Panc1 (cell line): Measurements from ENCODE around the gene RPS17. TPM values are rescaled to one million over a fixed set of nuclear protein-coding genes. Genes with fewer than 3 reads are reported as not detected.

Experiments used
- ATAC-seq: fragments of 200-7000 bp; cut with Tn5 transposase; 2 replicates; pipeline ENCODE4 v1.9.1; 2020; ENCODE audit warnings: mild to moderate bottlenecking, moderate library complexity
- BruUV-seq: library from RNA; stranded (reverse); fragments of 400-500 nt; replicated peaks from 2 replicates; lab custom pipeline; 2021; lab: Mats Ljungman, UMichigan
- CTCF ChIA-PET: fragments of 300-600 bp; sonication (Branson Sonifier 250); formaldehyde crosslinking; loops from one replicate; lab custom pipeline; 2022; ENCODE audit warnings: antibody characterized with exemption; lab: Charles Lee
- POLR2A ChIA-PET: fragments of 300-600 bp; sonication (Branson Sonifier 250); formaldehyde crosslinking; loops from one replicate; lab custom pipeline; 2022; ENCODE audit warnings: antibody characterized with exemption; lab: Charles Lee
- DNase-seq: peaks from one replicate; pipeline ENCODE4 v3.0.0-alpha.2; 2010; ENCODE audit warnings: low read depth, low spot score
- H3K27ac ChIP-seq: 2 replicates; pipeline ENCODE4 v1.5.1; 2011; ENCODE audit warnings: mild to moderate bottlenecking, low read length, inconsistent platforms
- H3K27me3 ChIP-seq: fragments of 200-500 bp; sonication (Bioruptor generic); 2 replicates; pipeline ENCODE4 v1.6.0; 2014; ENCODE audit warnings: low read length, inconsistent platforms; ENCODE audit not compliant: control insufficient read depth, insufficient read depth
- H3K36me3 ChIP-seq: fragments of 200-500 bp; sonication (Bioruptor generic); 2 replicates; pipeline ENCODE4 v1.5.1; 2014; ENCODE audit warnings: inconsistent platforms, mild to moderate bottlenecking, low read length, moderate library complexity; ENCODE audit not compliant: control insufficient read depth, insufficient read depth
- H3K4me1 ChIP-seq: 2 replicates; pipeline ENCODE4 v1.5.1; 2011; ENCODE audit warnings: inconsistent platforms, mild to moderate bottlenecking, low read length, moderate library complexity; ENCODE audit not compliant: control insufficient read depth, insufficient read depth
- H3K4me3 ChIP-seq, 2 experiments: 2 replicates each; pipeline ENCODE4 v1.5.1; 2011 to 2012; ENCODE audit warnings: low read depth in 2 of 2, low read length in 2 of 2, mild to moderate bottlenecking in 2 of 2, inconsistent platforms in 1 of 2, moderate library complexity in 1 of 2
- H3K9me3 ChIP-seq: fragments of 200-500 bp; sonication (Bioruptor generic); 2 replicates; pipeline ENCODE4 v1.5.1; 2014; ENCODE audit warnings: low read depth, mild to moderate bottlenecking, inconsistent platforms, low read length, moderate library complexity; ENCODE audit not compliant: control insufficient read depth, insufficient read depth
- POLR2AphosphoS5 ChIP-seq: IDR thresholded peaks from 2 replicates; pipeline ENCODE4 v1.6.1; 2012; ENCODE audit warnings: mild to moderate bottlenecking, low read depth, low read length, moderate library complexity
- REST ChIP-seq, 2 experiments: IDR thresholded peaks; 2 replicates each; pipeline ENCODE4 v1.6.1; 2011 to 2012; ENCODE audit warnings: low read depth in 2 of 2, control low read depth in 1 of 2, low read length in 1 of 2, mild to moderate bottlenecking in 1 of 2, moderate library complexity in 1 of 2; ENCODE audit not compliant: insufficient read depth in 1 of 2
- SIN3A ChIP-seq: IDR thresholded peaks from 2 replicates; pipeline ENCODE4 v1.6.1; 2012; ENCODE audit warnings: low read depth, mild to moderate bottlenecking, low read length, moderate library complexity, borderline replicate concordance; ENCODE audit not compliant: insufficient read depth
- TCF7L2 ChIP-seq: IDR thresholded peaks from 2 replicates; pipeline ENCODE4 v1.6.1; 2011; ENCODE audit warnings: mild to moderate bottlenecking, low read depth, low read length, inconsistent platforms
- in situ Hi-C: cut with HindIII; loops from 2 replicates; pipeline ENCODE4 v1.10.0; 2016; ENCODE audit warnings: low sequenced_read_pairs, low pct_unique_long_range_greater_than_20kb
- intact Hi-C: fragments of 100-400 bp; cut with micrococcal nuclease; formaldehyde crosslinking; loops from one replicate; pipeline ENCODE4 v1.10.0; 2022; ENCODE audit not compliant: unreplicated experiment
- total RNA-seq: library from RNA; stranded (reverse); gene quantifications from one replicate; pipeline ENCODE4 v1.2.1, GENCODE V29; 2021; ENCODE audit not compliant: unreplicated experiment
- TF ChIP-seq, protein P1 (sequence below): fragments of 450-650 bp; IDR thresholded peaks from 2 replicates; pipeline ENCODE4 v1.5.1; 2017; ENCODE audit warnings: mild to moderate bottlenecking

The RPS17 gene
- total RNA-seq, 1 experiment from 2014 or later = 1,598 TPM

DNA sequence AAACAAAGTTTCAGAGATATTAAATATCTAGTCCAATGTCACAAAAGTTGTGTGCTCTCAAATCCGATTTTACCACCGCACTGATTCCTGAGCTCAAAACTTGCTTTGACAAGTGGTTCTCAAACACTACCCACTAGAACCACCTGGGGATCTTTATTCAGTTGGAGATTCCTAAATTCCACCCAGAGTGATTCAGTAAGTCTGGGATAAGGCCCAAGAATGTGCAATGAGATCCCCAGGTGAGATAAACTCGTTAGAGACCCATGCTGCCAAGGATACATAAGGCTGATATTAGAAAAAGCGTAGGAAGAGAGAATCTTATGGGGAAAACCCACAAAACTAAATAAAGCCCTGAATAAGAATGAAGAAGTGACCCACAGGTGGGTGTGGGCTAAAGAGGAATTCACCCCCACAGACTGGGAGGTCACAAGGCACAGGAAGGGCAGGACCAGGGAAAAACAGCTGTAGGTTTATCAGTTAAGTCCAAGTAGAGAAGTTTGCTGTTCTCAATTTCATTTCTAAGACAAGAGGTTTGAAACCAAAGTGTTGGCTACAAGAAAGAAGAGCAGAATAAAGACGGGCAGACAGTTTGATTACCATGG, 11.5 kb upstream of the RPS17 start:
- ChIA-PET CTCF (no interaction called here), POLR2A (no interaction called here)
- Histone ChIP-seq H3K4me3 (no peak overlapping the region), H3K27ac (no peak overlapping the region), H3K27me3 (no peaks in the 10 kb centered on the region), H3K9me3 (no peaks in the 10 kb centered on the region), H3K36me3 (peaks cover 2% of the 10 kb centered on the region; the same call in 1 of the 2 replicates), H3K4me1 (peaks cover 4% of the 10 kb centered on the region; the same call in 1 of the 2 replicates)
- ATAC-seq (no peak), DNase-seq (no peak)
- intact Hi-C loops (no loop called here), in situ Hi-C loops (no loop called here)
- no TSS peak for BruUV-seq
- TF ChIP-seq SIN3A (no peak), REST (IDR thresholded peaks at IDR 0.05; ENCODE audit: insufficient read depth in 1 of 2, low read depth in 2 of 2, low read length in 1 of 2) (no peak), TCF7L2 (no peak), POLR2AphosphoS5 (no peak)
- TF ChIP-seq, protein P1, sequence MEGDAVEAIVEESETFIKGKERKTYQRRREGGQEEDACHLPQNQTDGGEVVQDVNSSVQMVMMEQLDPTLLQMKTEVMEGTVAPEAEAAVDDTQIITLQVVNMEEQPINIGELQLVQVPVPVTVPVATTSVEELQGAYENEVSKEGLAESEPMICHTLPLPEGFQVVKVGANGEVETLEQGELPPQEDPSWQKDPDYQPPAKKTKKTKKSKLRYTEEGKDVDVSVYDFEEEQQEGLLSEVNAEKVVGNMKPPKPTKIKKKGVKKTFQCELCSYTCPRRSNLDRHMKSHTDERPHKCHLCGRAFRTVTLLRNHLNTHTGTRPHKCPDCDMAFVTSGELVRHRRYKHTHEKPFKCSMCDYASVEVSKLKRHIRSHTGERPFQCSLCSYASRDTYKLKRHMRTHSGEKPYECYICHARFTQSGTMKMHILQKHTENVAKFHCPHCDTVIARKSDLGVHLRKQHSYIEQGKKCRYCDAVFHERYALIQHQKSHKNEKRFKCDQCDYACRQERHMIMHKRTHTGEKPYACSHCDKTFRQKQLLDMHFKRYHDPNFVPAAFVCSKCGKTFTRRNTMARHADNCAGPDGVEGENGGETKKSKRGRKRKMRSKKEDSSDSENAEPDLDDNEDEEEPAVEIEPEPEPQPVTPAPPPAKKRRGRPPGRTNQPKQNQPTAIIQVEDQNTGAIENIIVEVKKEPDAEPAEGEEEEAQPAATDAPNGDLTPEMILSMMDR = no peak

DNA sequence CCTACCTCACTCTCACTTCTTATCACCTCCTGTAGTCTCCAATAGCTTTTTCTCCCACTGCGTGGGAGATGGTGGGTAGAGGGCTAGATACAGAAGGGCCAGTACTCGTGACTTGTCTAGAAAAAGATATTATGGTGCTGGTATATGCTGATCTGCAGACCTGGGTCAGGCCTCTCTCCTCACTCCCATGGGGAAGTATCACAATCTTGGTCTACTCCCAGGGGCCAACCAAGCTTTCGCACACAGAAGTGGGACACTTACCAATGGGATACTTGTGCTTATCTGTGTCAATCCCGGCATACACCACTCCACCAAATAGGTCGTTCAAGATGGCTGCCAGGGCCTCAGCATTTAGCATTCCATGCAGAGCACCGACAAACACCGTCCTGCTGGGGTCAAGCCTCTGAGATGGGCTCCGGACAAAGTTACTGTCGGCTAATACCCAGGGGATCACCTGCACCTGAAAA, 9.0 kb upstream of the RPS17 start:
- Histone ChIP-seq H3K9me3 (no peaks in the 10 kb centered on the region), H3K27me3 (no peaks in the 10 kb centered on the region), H3K27ac (no peak overlapping the region), H3K36me3 (peaks cover 5% of the 10 kb centered on the region), H3K4me1 (peaks cover 4% of the 10 kb centered on the region; the same call in 1 of the 2 replicates), H3K4me3 (no peak overlapping the region)
- no TSS peak for BruUV-seq
- intact Hi-C loops (loop anchor here (10.0 kb wide), 1 partner anchor 196 kb away; no protein-coding TSS in a partner anchor), in situ Hi-C loops (no loop called here)
- ChIA-PET POLR2A (no interaction called here), CTCF (no interaction called here)
- TF ChIP-seq TCF7L2 = no peak
- ATAC-seq (no peak), DNase-seq (no peak)

- DNase-seq (no peak), ATAC-seq (no peak)
- intact Hi-C loops (loop anchor here (10.0 kb wide), 1 partner anchor 196 kb away; no protein-coding TSS in a partner anchor), in situ Hi-C loops (no loop called here)
- Histone ChIP-seq H3K4me3 (no peak overlapping the region), H3K36me3 (peaks cover 5% of the 10 kb centered on the region), H3K4me1 (peaks cover 4% of the 10 kb centered on the region; the same call in 1 of the 2 replicates), H3K27me3 (no peaks in the 10 kb centered on the region), H3K9me3 (no peaks in the 10 kb centered on the region), H3K27ac (no peak overlapping the region)
- CTCF ChIA-PET = no interaction called here
- no TSS peak for BruUV-seq
- TF ChIP-seq, protein P1 = no peak
- no peak for TF ChIP-seq REST (IDR thresholded peaks at IDR 0.05; ENCODE audit: insufficient read depth in 1 of 2, low read depth in 2 of 2, low read length in 1 of 2)
- no peak for TF ChIP-seq POLR2AphosphoS5
- TF ChIP-seq SIN3A = no peak
- TF ChIP-seq TCF7L2 = no peak
- POLR2A ChIA-PET = no interaction called here
These were observed 8.4 kb upstream of the RPS17 start for GRCh38 chr15:82548700-82549099.
